ENCODE data around the gene MEA1. TPM values are rescaled to one million over a fixed set of nuclear protein-coding genes. Genes with fewer than 3 reads are reported as not detected.

MEA1 gene
- total RNA-seq, 2 donors from 2014 or later: 41.2 to 49.6 TPM

DNA sequence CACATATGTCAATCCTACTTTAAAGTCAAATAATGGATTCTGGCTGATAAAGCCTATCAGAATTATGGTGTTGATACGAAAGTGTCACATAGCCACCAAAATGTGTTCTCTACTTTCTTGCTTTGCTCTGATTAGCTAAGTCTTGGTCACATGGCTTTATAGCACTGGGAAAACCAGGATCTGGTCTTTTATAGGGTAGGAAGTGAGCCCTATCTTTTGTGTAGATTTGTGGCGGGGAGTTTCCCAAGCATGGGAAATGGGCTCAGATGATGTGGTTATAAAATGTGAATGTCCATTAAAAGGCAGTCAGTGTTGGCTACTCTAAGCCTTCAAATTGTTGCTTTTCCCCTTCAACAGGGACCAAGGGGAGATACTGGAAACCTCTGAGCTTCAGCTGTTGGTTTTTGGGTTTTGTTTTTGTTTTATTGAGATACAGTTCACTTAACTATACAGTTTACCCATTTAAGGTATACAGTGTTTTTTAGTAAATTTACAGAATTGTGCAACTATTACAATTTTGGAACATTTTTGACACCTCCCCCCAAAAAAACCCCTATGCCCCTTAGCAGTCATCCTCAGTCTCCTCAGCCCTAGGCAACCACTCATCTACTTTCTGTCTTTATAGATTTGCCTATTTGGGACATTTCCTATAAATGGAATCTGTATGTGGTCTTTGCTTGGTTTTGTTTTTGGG is 19.9 kb upstream of the MEA1 start:
- TF ChIP-seq, protein P1, sequence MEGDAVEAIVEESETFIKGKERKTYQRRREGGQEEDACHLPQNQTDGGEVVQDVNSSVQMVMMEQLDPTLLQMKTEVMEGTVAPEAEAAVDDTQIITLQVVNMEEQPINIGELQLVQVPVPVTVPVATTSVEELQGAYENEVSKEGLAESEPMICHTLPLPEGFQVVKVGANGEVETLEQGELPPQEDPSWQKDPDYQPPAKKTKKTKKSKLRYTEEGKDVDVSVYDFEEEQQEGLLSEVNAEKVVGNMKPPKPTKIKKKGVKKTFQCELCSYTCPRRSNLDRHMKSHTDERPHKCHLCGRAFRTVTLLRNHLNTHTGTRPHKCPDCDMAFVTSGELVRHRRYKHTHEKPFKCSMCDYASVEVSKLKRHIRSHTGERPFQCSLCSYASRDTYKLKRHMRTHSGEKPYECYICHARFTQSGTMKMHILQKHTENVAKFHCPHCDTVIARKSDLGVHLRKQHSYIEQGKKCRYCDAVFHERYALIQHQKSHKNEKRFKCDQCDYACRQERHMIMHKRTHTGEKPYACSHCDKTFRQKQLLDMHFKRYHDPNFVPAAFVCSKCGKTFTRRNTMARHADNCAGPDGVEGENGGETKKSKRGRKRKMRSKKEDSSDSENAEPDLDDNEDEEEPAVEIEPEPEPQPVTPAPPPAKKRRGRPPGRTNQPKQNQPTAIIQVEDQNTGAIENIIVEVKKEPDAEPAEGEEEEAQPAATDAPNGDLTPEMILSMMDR (IDR thresholded peaks at IDR 0.05): no peak
- ATAC-seq (ENCODE audit: insufficient number of reproducible peaks, low FRiP score, low read depth) (no peak), DNase-seq (ENCODE audit: low spot score) (no peak)
- H3K27me3 ChIP-seq (replicated peaks; ENCODE audit: insufficient read depth): no peaks in the 10 kb centered on the region
- H3K4me1 ChIP-seq (ENCODE audit: control insufficient read depth in 1 of 2, low read depth in 2 of 2): no peaks in the 10 kb centered on the region
- H3K36me3 ChIP-seq: peaks cover 41% of the 10 kb centered on the region
- no peak overlapping the region for H3K27ac ChIP-seq
- H3K9me3 ChIP-seq: no peaks in the 10 kb centered on the region
- no peak overlapping the region for H3K4me3 ChIP-seq

DNA sequence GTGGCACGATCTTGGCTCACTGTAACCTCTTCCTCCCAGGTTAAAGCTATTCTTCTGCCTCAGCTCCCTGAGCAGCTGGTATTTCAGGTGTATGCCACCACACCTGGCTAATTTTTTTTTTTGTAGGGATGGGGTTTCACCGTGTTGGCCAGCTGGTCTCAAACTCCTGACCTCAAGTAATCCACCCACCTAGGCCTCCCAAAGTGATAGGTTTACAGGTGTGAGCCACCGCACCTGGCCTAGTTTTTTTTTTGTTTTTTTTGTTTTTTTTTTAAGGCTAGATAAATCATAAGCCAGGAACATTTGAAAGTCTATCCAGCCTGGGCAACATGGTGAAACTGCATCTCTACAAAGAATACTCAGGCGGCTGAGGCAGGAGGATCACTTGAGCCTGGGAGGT is 18.6 kb upstream of the MEA1 start:
- TF ChIP-seq, protein P1 (IDR thresholded peaks at IDR 0.05): no peak
- Histone ChIP-seq H3K36me3 (peaks cover 37% of the 10 kb centered on the region), H3K4me1 (ENCODE audit: control insufficient read depth in 1 of 2, low read depth in 2 of 2) (no peaks in the 10 kb centered on the region), H3K4me3 (no peak overlapping the region), H3K27me3 (replicated peaks; ENCODE audit: insufficient read depth) (no peaks in the 10 kb centered on the region), H3K27ac (no peak overlapping the region), H3K9me3 (no peaks in the 10 kb centered on the region)
- ATAC-seq (ENCODE audit: insufficient number of reproducible peaks, low FRiP score, low read depth) (no peak), DNase-seq (ENCODE audit: low spot score) (no peak)

DNA sequence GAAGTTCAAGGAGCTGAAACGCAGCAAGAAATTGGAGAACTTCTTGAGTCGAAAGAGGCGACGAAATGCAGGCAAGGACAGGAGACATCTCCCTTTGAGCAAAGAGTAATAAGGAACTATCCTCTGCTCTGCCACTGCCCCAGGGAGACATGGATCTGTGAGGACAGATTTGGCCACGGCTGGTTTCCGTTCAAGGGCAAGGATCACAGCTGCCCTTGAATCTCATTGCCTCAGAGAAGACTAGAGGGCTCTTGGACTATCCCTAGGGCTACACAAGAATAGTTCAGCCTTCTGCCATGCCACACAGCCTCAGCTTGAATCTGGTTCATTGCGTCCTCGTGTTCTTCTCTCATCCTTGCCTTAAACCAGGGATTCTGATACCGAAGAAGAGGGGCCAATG is 15.4 kb upstream of the MEA1 start:
- Histone ChIP-seq H3K9me3 (no peaks in the 10 kb centered on the region), H3K4me1 (ENCODE audit: control insufficient read depth in 1 of 2, low read depth in 2 of 2) (peaks cover 0 to 3% of the 10 kb centered on the region in 2 donors), H3K4me3 (no peak overlapping the region), H3K27ac (no peak overlapping the region), H3K36me3 (peaks cover 53% of the 10 kb centered on the region), H3K27me3 (replicated peaks; ENCODE audit: insufficient read depth) (no peaks in the 10 kb centered on the region)
- no peak for DNase-seq (ENCODE audit: low spot score)
- TF ChIP-seq, protein P1 (IDR thresholded peaks at IDR 0.05): no peak
- no peak for ATAC-seq (ENCODE audit: insufficient number of reproducible peaks, low FRiP score, low read depth)

DNA sequence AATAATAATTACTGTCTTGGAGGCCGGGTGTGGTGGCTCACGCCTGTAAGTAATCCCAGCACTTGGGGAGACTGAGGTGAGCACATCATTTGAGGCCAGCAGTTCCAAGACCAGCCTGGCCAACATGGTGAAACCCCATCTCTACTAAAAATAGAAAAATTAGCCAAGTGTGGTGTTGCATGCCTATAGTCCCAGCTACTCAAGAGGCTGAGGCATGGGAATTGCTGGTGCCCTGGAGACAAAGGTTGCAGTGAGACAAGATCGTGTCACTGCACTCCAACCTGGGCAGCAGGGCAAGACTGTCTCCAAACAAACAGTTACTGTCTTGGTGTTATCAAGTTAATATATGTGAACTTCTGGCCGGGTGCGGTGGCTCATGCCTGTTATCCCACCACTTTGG is 12.6 kb upstream of the MEA1 start:
- Histone ChIP-seq H3K9me3 (no peaks in the 10 kb centered on the region), H3K4me3 (no peak overlapping the region), H3K27me3 (replicated peaks; ENCODE audit: insufficient read depth) (no peaks in the 10 kb centered on the region), H3K36me3 (peaks cover 53% of the 10 kb centered on the region), H3K4me1 (ENCODE audit: control insufficient read depth in 1 of 2, low read depth in 2 of 2) (peaks cover 9 to 23% of the 10 kb centered on the region in 2 donors), H3K27ac (no peak overlapping the region)
- TF ChIP-seq, protein P1 (IDR thresholded peaks at IDR 0.05): no peak
- no peak for DNase-seq (ENCODE audit: low spot score)
- ATAC-seq (ENCODE audit: insufficient number of reproducible peaks, low FRiP score, low read depth): no peak

DNA sequence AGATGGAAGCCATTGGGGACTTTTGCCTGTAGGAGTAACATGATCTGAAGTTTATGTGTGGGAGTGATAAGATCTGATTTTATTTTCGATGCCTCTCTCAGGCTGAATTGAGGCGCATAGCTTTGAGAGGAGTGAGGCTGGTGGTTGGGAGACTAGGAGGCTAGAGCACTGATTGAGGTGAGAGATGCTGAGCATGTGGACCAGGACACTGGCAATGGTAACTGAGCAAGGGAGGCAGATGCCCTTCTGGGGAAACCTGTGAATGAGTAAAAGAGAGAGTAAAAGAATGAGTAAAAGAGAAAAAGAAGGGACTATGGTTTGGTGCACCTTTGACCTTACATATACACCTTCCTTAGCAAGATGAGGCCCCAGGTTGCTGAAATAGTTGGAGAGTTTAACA is 10.7 kb upstream of the MEA1 start:
- Histone ChIP-seq H3K27me3 (replicated peaks; ENCODE audit: insufficient read depth) (no peaks in the 10 kb centered on the region), H3K4me1 (ENCODE audit: control insufficient read depth in 1 of 2, low read depth in 2 of 2) (peaks cover 13 to 33% of the 10 kb centered on the region in 2 donors), H3K9me3 (no peaks in the 10 kb centered on the region), H3K36me3 (peaks cover 46% of the 10 kb centered on the region), H3K4me3 (no peak overlapping the region), H3K27ac (no peak overlapping the region)
- DNase-seq (ENCODE audit: low spot score) (no peak), ATAC-seq (ENCODE audit: insufficient number of reproducible peaks, low FRiP score, low read depth) (no peak)
- TF ChIP-seq, protein P1 (IDR thresholded peaks at IDR 0.05): no peak
